ENCODE measurements around the gene DCTN2.

Gene DCTN2

DNA sequence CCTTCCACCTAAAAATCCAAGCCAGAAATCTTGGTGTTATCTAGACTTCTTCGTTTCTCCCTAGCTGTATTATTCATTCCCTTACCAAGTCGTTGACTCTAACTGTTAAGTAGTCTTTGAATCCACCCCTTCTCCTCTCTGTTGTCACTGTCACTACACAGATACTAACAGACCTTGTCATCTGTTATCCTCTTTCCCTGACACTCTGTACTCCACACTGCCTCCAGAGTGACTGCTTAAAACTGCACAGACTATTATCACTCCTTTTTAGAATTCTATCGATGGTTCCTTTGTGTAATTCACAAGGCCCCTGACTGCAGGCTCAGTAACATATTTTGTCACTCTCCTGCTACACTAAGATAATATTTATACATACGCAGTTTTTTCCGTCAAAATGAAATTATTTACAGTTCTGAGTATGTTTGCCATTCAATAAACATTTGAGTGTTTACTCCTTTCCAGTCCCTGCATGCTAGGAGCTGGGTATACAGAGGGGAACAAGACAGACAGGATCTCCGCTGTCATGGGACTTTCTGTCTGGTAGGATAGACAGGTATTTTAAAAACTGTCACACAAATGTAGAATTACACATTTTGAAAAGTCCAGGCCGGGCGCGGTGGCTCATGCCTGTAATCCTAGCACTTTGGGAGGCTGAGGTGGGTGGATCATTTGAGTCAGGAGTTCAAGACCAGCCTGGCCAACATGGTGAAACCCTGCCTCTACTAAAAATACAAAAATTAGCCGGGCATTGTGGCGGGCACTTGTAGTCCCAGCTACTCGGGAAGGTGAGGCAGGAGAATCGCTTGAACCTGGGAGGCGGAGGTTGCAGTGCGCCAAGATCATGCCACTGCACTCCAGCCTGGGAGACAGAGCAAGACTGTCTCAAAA is 55.4 kb downstream of the DCTN2 start:
- peaks cover 63% of the 10 kb centered on the region for H3K36me3 ChIP-seq (ENCODE audit: low read depth)
- no peak for DNase-seq (ENCODE audit: low spot score)

DNA sequence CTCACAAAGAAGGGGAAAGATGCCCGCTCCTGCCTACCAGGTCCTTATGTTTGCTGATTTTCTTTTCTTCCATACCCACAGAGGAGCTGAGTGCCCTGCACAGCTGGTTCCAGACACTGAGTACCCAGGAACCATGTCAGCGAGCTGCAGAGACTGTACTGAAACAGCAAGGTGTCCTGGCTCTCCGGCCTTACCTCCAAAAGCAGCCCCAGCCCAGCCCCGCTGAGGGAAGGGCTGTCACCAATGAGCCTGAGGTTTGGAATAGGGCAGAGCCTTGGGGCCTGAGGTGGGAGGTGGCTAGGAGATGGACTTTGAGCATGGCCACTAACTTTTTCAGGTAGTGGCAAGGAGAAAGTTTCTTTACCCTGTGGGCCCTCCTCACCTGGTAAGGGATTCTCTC is 56.9 kb downstream of the DCTN2 start:
- TF ChIP-seq, protein P1, sequence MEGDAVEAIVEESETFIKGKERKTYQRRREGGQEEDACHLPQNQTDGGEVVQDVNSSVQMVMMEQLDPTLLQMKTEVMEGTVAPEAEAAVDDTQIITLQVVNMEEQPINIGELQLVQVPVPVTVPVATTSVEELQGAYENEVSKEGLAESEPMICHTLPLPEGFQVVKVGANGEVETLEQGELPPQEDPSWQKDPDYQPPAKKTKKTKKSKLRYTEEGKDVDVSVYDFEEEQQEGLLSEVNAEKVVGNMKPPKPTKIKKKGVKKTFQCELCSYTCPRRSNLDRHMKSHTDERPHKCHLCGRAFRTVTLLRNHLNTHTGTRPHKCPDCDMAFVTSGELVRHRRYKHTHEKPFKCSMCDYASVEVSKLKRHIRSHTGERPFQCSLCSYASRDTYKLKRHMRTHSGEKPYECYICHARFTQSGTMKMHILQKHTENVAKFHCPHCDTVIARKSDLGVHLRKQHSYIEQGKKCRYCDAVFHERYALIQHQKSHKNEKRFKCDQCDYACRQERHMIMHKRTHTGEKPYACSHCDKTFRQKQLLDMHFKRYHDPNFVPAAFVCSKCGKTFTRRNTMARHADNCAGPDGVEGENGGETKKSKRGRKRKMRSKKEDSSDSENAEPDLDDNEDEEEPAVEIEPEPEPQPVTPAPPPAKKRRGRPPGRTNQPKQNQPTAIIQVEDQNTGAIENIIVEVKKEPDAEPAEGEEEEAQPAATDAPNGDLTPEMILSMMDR (IDR thresholded peaks at IDR 0.05; ENCODE audit: poor library complexity, severe bottlenecking) = no peak
- peaks cover 57% of the 10 kb centered on the region for H3K36me3 ChIP-seq (ENCODE audit: low read depth)
- no peak overlapping the region for H3K4me3 ChIP-seq (ENCODE audit: severe bottlenecking)
- H3K27me3 ChIP-seq (ENCODE audit: insufficient read depth, poor library complexity, severe bottlenecking) = no peaks in the 10 kb centered on the region
- no peak for DNase-seq (ENCODE audit: low spot score)
- no peaks in the 10 kb centered on the region for H3K9me3 ChIP-seq (ENCODE audit: severe bottlenecking)
- H3K27ac ChIP-seq (ENCODE audit: poor library complexity, severe bottlenecking) = no peak overlapping the region
- no peak for ATAC-seq (ENCODE audit: low read depth)
- peaks cover 5% of the 10 kb centered on the region for H3K4me1 ChIP-seq (ENCODE audit: insufficient read depth, poor library complexity, severe bottlenecking)

More for the DNA sequence above, 55.4 kb downstream of the DCTN2 start:
- H3K4me1 ChIP-seq (ENCODE audit: insufficient read depth, poor library complexity, severe bottlenecking) = peaks cover 5% of the 10 kb centered on the region
- ATAC-seq (ENCODE audit: low read depth) = no peak
- TF ChIP-seq, protein P1 (IDR thresholded peaks at IDR 0.05; ENCODE audit: poor library complexity, severe bottlenecking) = peak; percentile 17
- no peak overlapping the region for H3K4me3 ChIP-seq (ENCODE audit: severe bottlenecking)
- H3K9me3 ChIP-seq (ENCODE audit: severe bottlenecking) = no peaks in the 10 kb centered on the region
- H3K27me3 ChIP-seq (ENCODE audit: insufficient read depth, poor library complexity, severe bottlenecking) = no peaks in the 10 kb centered on the region
- no peak overlapping the region for H3K27ac ChIP-seq (ENCODE audit: poor library complexity, severe bottlenecking)

DNA sequence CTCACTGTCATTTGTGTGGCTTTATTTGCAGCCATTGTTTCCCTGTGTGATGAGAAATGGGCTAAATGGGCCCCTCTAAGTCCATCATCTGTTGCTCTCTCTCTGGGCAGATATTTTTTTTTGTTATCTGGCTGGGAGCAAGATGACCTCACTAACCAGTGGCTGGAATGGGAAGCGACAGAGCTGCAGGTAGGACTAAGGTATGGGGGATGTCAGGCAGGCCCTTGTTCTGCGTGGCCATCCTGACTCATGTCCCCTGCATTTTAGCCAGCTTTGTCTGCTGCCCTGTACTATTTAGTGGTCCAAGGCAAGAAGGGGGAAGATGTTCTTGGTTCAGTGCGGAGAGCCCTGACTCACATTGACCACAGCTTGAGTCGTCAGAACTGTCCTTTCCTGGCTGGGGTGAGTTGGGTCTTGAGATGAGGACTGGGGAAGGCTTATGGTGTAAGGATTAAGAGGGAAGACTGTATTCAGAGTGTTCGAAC is 57.8 kb downstream of the DCTN2 start:
- no peaks in the 10 kb centered on the region for H3K27me3 ChIP-seq (ENCODE audit: insufficient read depth, poor library complexity, severe bottlenecking)
- TF ChIP-seq, protein P1 (IDR thresholded peaks at IDR 0.05; ENCODE audit: poor library complexity, severe bottlenecking) = no peak
- no peak for ATAC-seq (ENCODE audit: low read depth)
- no peak overlapping the region for H3K27ac ChIP-seq (ENCODE audit: poor library complexity, severe bottlenecking)
- DNase-seq (ENCODE audit: low spot score) = no peak
- no peaks in the 10 kb centered on the region for H3K9me3 ChIP-seq (ENCODE audit: severe bottlenecking)
- peaks cover 52% of the 10 kb centered on the region for H3K36me3 ChIP-seq (ENCODE audit: low read depth)
- peaks cover 5% of the 10 kb centered on the region for H3K4me1 ChIP-seq (ENCODE audit: insufficient read depth, poor library complexity, severe bottlenecking)
- H3K4me3 ChIP-seq (ENCODE audit: severe bottlenecking) = peak overlapping the region; percentile 87

DNA sequence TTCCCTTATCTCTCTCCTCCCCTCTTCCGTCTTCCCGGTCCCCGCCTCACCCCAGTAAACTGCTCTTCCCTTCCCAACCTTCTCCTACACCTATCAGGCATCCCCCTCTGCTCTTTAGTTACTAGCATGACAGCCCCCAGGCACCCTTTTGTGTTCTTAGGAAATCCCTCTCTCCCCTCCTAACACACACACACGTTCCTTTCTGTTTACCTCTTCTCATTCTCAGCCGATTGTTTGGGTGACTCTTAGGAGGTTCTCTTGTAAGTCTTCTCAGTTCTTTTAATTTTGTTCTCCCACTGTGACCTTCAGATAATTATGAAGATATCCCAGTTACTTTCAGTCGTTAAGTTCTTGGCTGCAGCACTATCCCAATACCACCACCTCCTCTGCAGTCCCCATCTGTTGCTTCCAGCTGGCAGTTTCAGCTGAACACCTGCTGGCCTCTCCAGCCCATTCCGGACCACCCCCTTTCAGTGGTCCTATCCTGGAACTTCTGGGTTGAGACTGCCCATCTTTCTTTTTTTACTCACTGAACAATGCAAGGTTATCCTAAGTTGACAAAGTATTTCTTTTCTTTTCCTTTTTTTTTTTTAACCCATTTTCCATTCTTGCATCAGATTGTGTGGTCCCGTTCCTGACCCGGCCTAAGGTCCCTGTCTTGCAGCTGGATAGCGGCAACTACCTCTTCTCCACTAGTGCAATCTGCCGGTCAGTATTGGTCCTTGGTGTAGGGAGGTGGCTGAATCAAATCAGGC is 58.4 kb downstream of the DCTN2 start:
- H3K4me1 ChIP-seq (ENCODE audit: insufficient read depth, poor library complexity, severe bottlenecking) = peaks cover 5% of the 10 kb centered on the region
- no peaks in the 10 kb centered on the region for H3K9me3 ChIP-seq (ENCODE audit: severe bottlenecking)
- ATAC-seq (ENCODE audit: low read depth) = no peak
- H3K4me3 ChIP-seq (ENCODE audit: severe bottlenecking) = peak overlapping the region; percentile 87
- H3K27me3 ChIP-seq (ENCODE audit: insufficient read depth, poor library complexity, severe bottlenecking) = no peaks in the 10 kb centered on the region
- no peak for DNase-seq (ENCODE audit: low spot score)
- peak overlapping the region; percentile 35 for H3K27ac ChIP-seq (ENCODE audit: poor library complexity, severe bottlenecking)
- H3K36me3 ChIP-seq (ENCODE audit: low read depth) = peaks cover 48% of the 10 kb centered on the region
- TF ChIP-seq, protein P1 (IDR thresholded peaks at IDR 0.05; ENCODE audit: poor library complexity, severe bottlenecking) = no peak
